Sigmoid colon (tissue), 4 donors: Measurements from ENCODE around the gene CNRIP1.

Experiments used
- CTCF ChIP-seq, 4 experiments: fragments of 450-650 bp in 3 of 4; fragments of 200-600 bp in 1 of 4; IDR thresholded peaks; one replicate each; pipeline ENCODE4 v1.5.1; 2016 to 2019; ENCODE audit warnings: antibody characterized with exemption in 4 of 4, mild to moderate bottlenecking in 3 of 4, moderate library complexity in 2 of 4
- EP300 ChIP-seq, 4 donors: sonication (generic); formaldehyde crosslinking; IDR thresholded peaks; one replicate each; pipeline ENCODE4 v1.6.1; 2017; ENCODE audit warnings: antibody characterized with exemption in 4 of 4
- POLR2A ChIP-seq, 2 donors: fragments of 450-650 bp; IDR thresholded peaks; one replicate each; pipeline ENCODE4 v1.6.1; 2016; ENCODE audit warnings: antibody characterized with exemption in 2 of 2, mild to moderate bottlenecking in 2 of 2, moderate library complexity in 2 of 2
- POLR2AphosphoS5 ChIP-seq, 4 donors: sonication (generic); formaldehyde crosslinking; IDR thresholded peaks; one replicate each; pipeline ENCODE4 v1.6.1; 2017; ENCODE audit warnings: antibody characterized with exemption in 4 of 4

- TF ChIP-seq CTCF (IDR thresholded peaks at IDR 0.05): no peak
- no peak for TF ChIP-seq POLR2A (IDR thresholded peaks at IDR 0.05)
- TF ChIP-seq POLR2AphosphoS5 (IDR thresholded peaks at IDR 0.05): no peak
- no peak for TF ChIP-seq EP300 (IDR thresholded peaks at IDR 0.05)
Observed at GRCh38 chr2:68250196-68250595, 69.6 kb downstream of the CNRIP1 start.
